GM12873 (cell line): ENCODE data around the gene KRTAP23-1.

ENCODE experiments used
- CTCF ChIP-seq: IDR thresholded peaks from 2 replicates; pipeline ENCODE4 v1.5.1; 2012; ENCODE audit warnings: low read depth, mild to moderate bottlenecking, moderate library complexity, low read length, control low read depth; ENCODE audit not compliant: insufficient read depth; ENCODE audit errors: missing control alignments

The KRTAP23-1 gene

GRCh38 chr21:30306884-30307283 is 41.5 kb downstream of the KRTAP23-1 start:
- no peak for TF ChIP-seq CTCF

- no peak for TF ChIP-seq CTCF
Measured at GRCh38 chr21:30305136-30305535, 43.3 kb downstream of the KRTAP23-1 start.
